OCI-LY7 (cell line): ENCODE measurements around the gene AGFG1. TPM values are rescaled to one million over a fixed set of nuclear protein-coding genes. Genes with fewer than 3 reads are reported as not detected.

Experiments
- BruUV-seq: library from RNA; stranded (reverse); fragments of 400-500 nt; replicated peaks from 2 replicates; lab custom pipeline; 2021; lab: Mats Ljungman, UMichigan
- CTCF ChIA-PET: fragments of 300-600 bp; sonication (Branson Sonifier 250); formaldehyde crosslinking; loops from one replicate; lab custom pipeline; 2022; ENCODE audit warnings: antibody characterized with exemption; ENCODE audit not compliant: unreplicated experiment; lab: Charles Lee
- POLR2A ChIA-PET: fragments of 300-600 bp; sonication (Branson Sonifier 250); formaldehyde crosslinking; loops from one replicate; lab custom pipeline; 2022; ENCODE audit warnings: antibody characterized with exemption; lab: Charles Lee
- DNase-seq: peaks from one replicate; pipeline ENCODE4 v3.0.0-alpha.2; 2015; ENCODE audit warnings: low spot score
- H2AFZ ChIP-seq: fragments of 200-600 bp; sonication (generic), shearing (Covaris generic); 2 replicates; pipeline ENCODE4 v1.6.1; 2014; ENCODE audit warnings: mild to moderate bottlenecking, antibody characterized with exemption, low read length, moderate library complexity
- H3K27ac ChIP-seq: fragments of 200-600 bp; sonication (generic); 2 replicates; pipeline ENCODE4 v1.5.1; 2014; ENCODE audit warnings: mixed run types, low read depth, mild to moderate bottlenecking, moderate library complexity, low read length, inconsistent platforms; ENCODE audit not compliant: poor library complexity, severe bottlenecking
- H3K36me3 ChIP-seq: fragments of 200-600 bp; sonication (generic); 2 replicates; pipeline ENCODE4 v1.6.1; 2014; ENCODE audit warnings: mild to moderate bottlenecking, antibody characterized with exemption, low read length, moderate library complexity, mixed read lengths; ENCODE audit not compliant: insufficient read depth
- H3K4me1 ChIP-seq: fragments of 200-600 bp; sonication (generic); 2 replicates; pipeline ENCODE4 v1.5.1; 2014; ENCODE audit warnings: mild to moderate bottlenecking, low read length; ENCODE audit not compliant: insufficient read depth, poor library complexity, severe bottlenecking
- H3K4me2 ChIP-seq: fragments of 200-600 bp; sonication (generic); 2 replicates; pipeline ENCODE4 v1.6.1; 2014; ENCODE audit warnings: mild to moderate bottlenecking, low read length
- H3K4me3 ChIP-seq: fragments of 200-600 bp; sonication (generic); 2 replicates; pipeline ENCODE4 v1.5.1; 2014; ENCODE audit warnings: mild to moderate bottlenecking, low read depth, low read length; ENCODE audit not compliant: poor library complexity, severe bottlenecking
- H3K79me2 ChIP-seq: fragments of 200-600 bp; sonication (generic); 2 replicates; pipeline ENCODE4 v1.6.1; 2016; ENCODE audit warnings: low read depth, mild to moderate bottlenecking, low read length, moderate library complexity, mixed read lengths; ENCODE audit not compliant: insufficient read depth
- H3K9me2 ChIP-seq: fragments of 200-600 bp; sonication (generic); 2 replicates; pipeline ENCODE4 v1.6.1; 2016; ENCODE audit warnings: mild to moderate bottlenecking, low read length, mixed read lengths; ENCODE audit not compliant: insufficient read depth
- H3K9me3 ChIP-seq: fragments of 200-600 bp; sonication (generic); 2 replicates; pipeline ENCODE4 v1.6.1; 2014; ENCODE audit warnings: mild to moderate bottlenecking, mixed run types, low read length, mixed read lengths
- H4K20me1 ChIP-seq: fragments of 200-600 bp; sonication (generic); 2 replicates; pipeline ENCODE4 v1.6.1; 2014; ENCODE audit warnings: mild to moderate bottlenecking, antibody characterized with exemption, low read length, moderate library complexity, mixed read lengths; ENCODE audit not compliant: insufficient read depth
- EZH2phosphoT487 ChIP-seq: fragments of 200-600 bp; sonication (generic); IDR thresholded peaks from 2 replicates; pipeline ENCODE4 v1.6.1; 2018; ENCODE audit warnings: low read depth, borderline replicate concordance, mild to moderate bottlenecking, mixed run types, antibody characterized with exemption, low read length, moderate library complexity, mixed read lengths
- intact Hi-C: fragments of 100-400 bp; cut with micrococcal nuclease; formaldehyde crosslinking; loops from one replicate; pipeline ENCODE4 v1.10.0; 2022; ENCODE audit not compliant: unreplicated experiment
- total RNA-seq, 2 experiments: library from RNA; depleted of rRNA in 1 of 2; stranded (reverse); fragments of >200 nt in 1 of 2; shearing (Covaris generic) in 1 of 2; gene quantifications; 2 replicates each; pipeline ENCODE4 v1.2.3, GENCODE V29; 2014 to 2022
- TF ChIP-seq, protein P1 (sequence below): fragments of 200-600 bp; sonication (generic); conservative IDR thresholded peaks from 2 replicates; pipeline ENCODE4 v1.5.1; 2014; ENCODE audit warnings: mild to moderate bottlenecking, antibody characterized with exemption, low read length, moderate library complexity, mixed read lengths

Gene AGFG1
- total RNA-seq, 2 experiments from 2014 or later, result 37.6 to 65.4 TPM

GRCh38 chr2:227582369-227582768, 110.4 kb downstream of the AGFG1 start:
- Histone ChIP-seq H2AFZ (no peak overlapping the region), H3K27ac (no peak overlapping the region), H3K36me3 (no peaks in the 10 kb centered on the region), H3K4me1 (no peaks in the 10 kb centered on the region), H3K79me2 (no peaks in the 10 kb centered on the region), H3K4me3 (no peak overlapping the region), H3K4me2 (no peak overlapping the region), H3K9me3 (no peaks in the 10 kb centered on the region), H4K20me1 (no peaks in the 10 kb centered on the region), H3K9me2 (no peaks in the 10 kb centered on the region)
- intact Hi-C loops, result no loop called here
- ChIA-PET POLR2A (interaction anchor here (1.2 kb wide), 1 partner anchor 11 kb away, joined by 3 read pairs; no protein-coding TSS in a partner anchor), CTCF (no interaction called here)
- DNase-seq, result no peak
- no TSS peak for BruUV-seq
- TF ChIP-seq EZH2phosphoT487, result no peak
- TF ChIP-seq, protein P1, sequence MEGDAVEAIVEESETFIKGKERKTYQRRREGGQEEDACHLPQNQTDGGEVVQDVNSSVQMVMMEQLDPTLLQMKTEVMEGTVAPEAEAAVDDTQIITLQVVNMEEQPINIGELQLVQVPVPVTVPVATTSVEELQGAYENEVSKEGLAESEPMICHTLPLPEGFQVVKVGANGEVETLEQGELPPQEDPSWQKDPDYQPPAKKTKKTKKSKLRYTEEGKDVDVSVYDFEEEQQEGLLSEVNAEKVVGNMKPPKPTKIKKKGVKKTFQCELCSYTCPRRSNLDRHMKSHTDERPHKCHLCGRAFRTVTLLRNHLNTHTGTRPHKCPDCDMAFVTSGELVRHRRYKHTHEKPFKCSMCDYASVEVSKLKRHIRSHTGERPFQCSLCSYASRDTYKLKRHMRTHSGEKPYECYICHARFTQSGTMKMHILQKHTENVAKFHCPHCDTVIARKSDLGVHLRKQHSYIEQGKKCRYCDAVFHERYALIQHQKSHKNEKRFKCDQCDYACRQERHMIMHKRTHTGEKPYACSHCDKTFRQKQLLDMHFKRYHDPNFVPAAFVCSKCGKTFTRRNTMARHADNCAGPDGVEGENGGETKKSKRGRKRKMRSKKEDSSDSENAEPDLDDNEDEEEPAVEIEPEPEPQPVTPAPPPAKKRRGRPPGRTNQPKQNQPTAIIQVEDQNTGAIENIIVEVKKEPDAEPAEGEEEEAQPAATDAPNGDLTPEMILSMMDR, result no peak

- Histone ChIP-seq H3K4me3 (no peak overlapping the region), H2AFZ (no peak overlapping the region), H4K20me1 (no peaks in the 10 kb centered on the region), H3K79me2 (no peaks in the 10 kb centered on the region), H3K4me1 (no peaks in the 10 kb centered on the region), H3K4me2 (no peak overlapping the region), H3K36me3 (no peaks in the 10 kb centered on the region), H3K27ac (no peak overlapping the region), H3K9me2 (no peaks in the 10 kb centered on the region), H3K9me3 (no peaks in the 10 kb centered on the region)
- intact Hi-C loops, result no loop called here
- no peak for TF ChIP-seq EZH2phosphoT487
- TF ChIP-seq, protein P1, result no peak
- CTCF ChIA-PET, result no interaction called here
- no peak for DNase-seq
- POLR2A ChIA-PET, result no interaction called here
- no TSS peak for BruUV-seq
Observed at GRCh38 chr2:227592694-227593387, 120.9 kb downstream of the AGFG1 start.

- no peaks in the 10 kb centered on the region for H3K9me3 ChIP-seq
- BruUV-seq, result no TSS peak
- DNase-seq, result no peak
- no peaks in the 10 kb centered on the region for H3K79me2 ChIP-seq
- no peak overlapping the region for H3K27ac ChIP-seq
- H4K20me1 ChIP-seq, result no peaks in the 10 kb centered on the region
- intact Hi-C loops, result no loop called here
- no peak for TF ChIP-seq EZH2phosphoT487
- TF ChIP-seq, protein P1, result no peak
- no peaks in the 10 kb centered on the region for H3K9me2 ChIP-seq
- no peak overlapping the region for H3K4me3 ChIP-seq
- ChIA-PET CTCF (no interaction called here), POLR2A (no interaction called here)
- H3K4me1 ChIP-seq, result no peaks in the 10 kb centered on the region
- H3K4me2 ChIP-seq, result no peak overlapping the region
- no peak overlapping the region for H2AFZ ChIP-seq
- H3K36me3 ChIP-seq, result no peaks in the 10 kb centered on the region
Observed at GRCh38 chr2:227595797-227596196, 123.8 kb downstream of the AGFG1 start.
